Measurements from ENCODE around the gene RDH16.
"Not testable (repeated sequence)": the region's sequence is repeated elsewhere in the genome, so short reads cannot be mapped to it uniquely, and the experiment has no call there.

Gene RDH16

GRCh38 chr12:56954057-56954957 lies 3.1 kb downstream of the RDH16 start:
- TF ChIP-seq Cebpa-rat (IDR thresholded peaks at IDR 0.05): no peak
- peaks cover 12% of the 10 kb centered on the region for H3K9me3 ChIP-seq
- no peak overlapping the region for H3K27ac ChIP-seq
- H3K36me3 ChIP-seq: no peaks in the 10 kb centered on the region
- no peak overlapping the region for H3K4me3 ChIP-seq
- H4K20me1 ChIP-seq: no peaks in the 10 kb centered on the region
- no peak overlapping the region for H3K9ac ChIP-seq
- no peak overlapping the region for H3K4me2 ChIP-seq
- no peaks in the 10 kb centered on the region for H3K27me3 ChIP-seq
- H3K4me1 ChIP-seq: no peaks in the 10 kb centered on the region

- H3K4me3 ChIP-seq: no peak overlapping the region
Measured at GRCh38 chr12:56953314-56953713, 4.1 kb downstream of the RDH16 start.

GRCh38 chr12:56951582-56952339 lies 5.6 kb downstream of the RDH16 start:
- Histone ChIP-seq H3K36me3 (no peaks in the 10 kb centered on the region), H3K9ac (no peak overlapping the region), H4K20me1 (no peaks in the 10 kb centered on the region), H3K27me3 (no peaks in the 10 kb centered on the region), H3K9me3 (no peaks in the 10 kb centered on the region), H3K4me3 (no peak overlapping the region), H3K27ac (no peak overlapping the region), H3K4me2 (no peak overlapping the region), H3K4me1 (no peaks in the 10 kb centered on the region)
- TF ChIP-seq Cebpa-rat (IDR thresholded peaks at IDR 0.05): no peak

More at GRCh38 chr12:56953314-56953713, 4.1 kb downstream of the RDH16 start:
- H3K36me3 ChIP-seq: no peaks in the 10 kb centered on the region
- no peak overlapping the region for H3K9ac ChIP-seq
- H3K27me3 ChIP-seq: no peaks in the 10 kb centered on the region
- no peak overlapping the region for H3K4me2 ChIP-seq
- no peaks in the 10 kb centered on the region for H4K20me1 ChIP-seq
- TF ChIP-seq Cebpa-rat (IDR thresholded peaks at IDR 0.05): no peak
- H3K4me1 ChIP-seq: no peaks in the 10 kb centered on the region
- H3K27ac ChIP-seq: no peak overlapping the region
- peaks cover 7% of the 10 kb centered on the region for H3K9me3 ChIP-seq

GRCh38 chr12:56948881-56949280 lies 8.5 kb downstream of the RDH16 start:
- H3K9me3 ChIP-seq: no peaks in the 10 kb centered on the region
- no peak overlapping the region for H3K27ac ChIP-seq
- H3K4me1 ChIP-seq: no peaks in the 10 kb centered on the region
- H3K4me3 ChIP-seq: no peak overlapping the region
- H4K20me1 ChIP-seq: no peaks in the 10 kb centered on the region
- no peaks in the 10 kb centered on the region for H3K36me3 ChIP-seq
- no peak overlapping the region for H3K9ac ChIP-seq
- H3K27me3 ChIP-seq: no peaks in the 10 kb centered on the region
- H3K4me2 ChIP-seq: no peak overlapping the region
- no peak for TF ChIP-seq Cebpa-rat (IDR thresholded peaks at IDR 0.05)

- no peak for TF ChIP-seq Cebpa-rat (IDR thresholded peaks at IDR 0.05)
- no peak overlapping the region for H3K4me3 ChIP-seq
- H3K4me1 ChIP-seq: no peaks in the 10 kb centered on the region
- no peaks in the 10 kb centered on the region for H3K27me3 ChIP-seq
- H3K9ac ChIP-seq: no peak overlapping the region
- H3K36me3 ChIP-seq: no peaks in the 10 kb centered on the region
- H3K27ac ChIP-seq: no peak overlapping the region
- no peaks in the 10 kb centered on the region for H4K20me1 ChIP-seq
- H3K4me2 ChIP-seq: no peak overlapping the region
- H3K9me3 ChIP-seq: peaks cover 2% of the 10 kb centered on the region
Measured at GRCh38 chr12:56948457-56948777, 9.0 kb downstream of the RDH16 start.

GRCh38 chr12:56947633-56948456 lies 9.6 kb downstream of the RDH16 start:
- Histone ChIP-seq H3K9me3 (peaks cover 8% of the 10 kb centered on the region), H3K4me3 (no peak overlapping the region), H3K36me3 (no peaks in the 10 kb centered on the region), H3K9ac (no peak overlapping the region), H3K4me1 (no peaks in the 10 kb centered on the region), H3K27me3 (no peaks in the 10 kb centered on the region), H4K20me1 (no peaks in the 10 kb centered on the region), H3K27ac (no peak overlapping the region), H3K4me2 (no peak overlapping the region)
- TF ChIP-seq Cebpa-rat (IDR thresholded peaks at IDR 0.05): no peak

- H3K4me3 ChIP-seq: no peak overlapping the region
- H3K4me1 ChIP-seq: peaks cover 14% of the 10 kb centered on the region
- H3K27ac ChIP-seq: no peak overlapping the region
- H3K4me2 ChIP-seq: no peak overlapping the region
- TF ChIP-seq Cebpa-rat (IDR thresholded peaks at IDR 0.05): no peak
- no peaks in the 10 kb centered on the region for H4K20me1 ChIP-seq
- H3K36me3 ChIP-seq: no peaks in the 10 kb centered on the region
- no peaks in the 10 kb centered on the region for H3K27me3 ChIP-seq
- H3K9ac ChIP-seq: no peak overlapping the region
- peaks cover 12% of the 10 kb centered on the region for H3K9me3 ChIP-seq
Measured at GRCh38 chr12:56943878-56944277, 13.5 kb downstream of the RDH16 start.

GRCh38 chr12:56943374-56943773 lies 14.0 kb downstream of the RDH16 start:
- not testable (repeated sequence) for H3K27me3 ChIP-seq, H3K27ac ChIP-seq, H4K20me1 ChIP-seq, H3K4me2 ChIP-seq, H3K9ac ChIP-seq, H3K4me3 ChIP-seq, H3K36me3 ChIP-seq
- Histone ChIP-seq H3K4me1 (peaks cover 14% of the 10 kb centered on the region), H3K9me3 (peaks cover 12% of the 10 kb centered on the region)

- Histone ChIP-seq H4K20me1 (no peaks in the 10 kb centered on the region), H3K36me3 (no peaks in the 10 kb centered on the region), H3K9ac (no peak overlapping the region), H3K4me2 (peak overlapping the region; percentile 69), H3K4me1 (peaks cover 14% of the 10 kb centered on the region), H3K27me3 (no peaks in the 10 kb centered on the region), H3K27ac (peak overlapping the region; percentile 60), H3K4me3 (no peak overlapping the region), H3K9me3 (peaks cover 12% of the 10 kb centered on the region)
- no peak for TF ChIP-seq Cebpa-rat (IDR thresholded peaks at IDR 0.05)
Measured at GRCh38 chr12:56941299-56942017, 15.9 kb downstream of the RDH16 start.

GRCh38 chr12:56940942-56941298 lies 16.5 kb downstream of the RDH16 start:
- not testable (repeated sequence) for H3K36me3 ChIP-seq, H3K27me3 ChIP-seq, H3K27ac ChIP-seq, H3K4me3 ChIP-seq, H3K9ac ChIP-seq, H4K20me1 ChIP-seq
- Histone ChIP-seq H3K4me2 (peak overlapping the region; percentile 69; the same call in 1 of the 2 replicates), H3K9me3 (peaks cover 12% of the 10 kb centered on the region), H3K4me1 (peaks cover 14% of the 10 kb centered on the region)
